ENCODE data around the gene PBX1.

The PBX1 gene

DNA sequence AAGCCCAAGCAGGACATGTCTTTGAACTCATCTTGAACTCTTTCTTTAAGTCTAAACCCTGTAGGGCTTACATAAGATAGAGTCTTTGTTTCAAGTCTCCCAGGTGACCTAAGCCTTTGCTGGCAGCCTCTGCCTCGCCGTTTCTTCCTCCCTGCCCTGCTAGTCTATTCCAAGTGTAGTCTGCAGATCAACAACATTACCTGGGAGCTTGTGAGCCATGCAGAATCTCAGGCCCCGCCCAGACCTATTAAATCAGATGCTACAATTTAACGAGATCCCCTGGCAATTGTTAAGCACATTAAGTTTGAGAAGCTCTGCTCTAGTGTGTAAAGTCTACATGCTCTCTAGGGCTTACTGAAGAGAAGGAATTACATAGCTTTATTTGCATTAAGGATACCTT is 271.6 kb downstream of the PBX1 start:
- no peaks in the 10 kb centered on the region for H3K9me2 ChIP-seq (replicated peaks; ENCODE audit: insufficient read depth, low read length)
- H3K27me3 ChIP-seq (replicated peaks; ENCODE audit: insufficient read depth, low read length) = no peaks in the 10 kb centered on the region
- no peaks in the 10 kb centered on the region for H4K20me1 ChIP-seq (ENCODE audit: insufficient read depth, low read length)
- H3K9ac ChIP-seq (ENCODE audit: low read length) = no peak overlapping the region
- H3K79me2 ChIP-seq (ENCODE audit: low read length) = no peaks in the 10 kb centered on the region
- no peaks in the 10 kb centered on the region for H3F3A ChIP-seq (ENCODE audit: insufficient read depth, low read length)
- no peak for DNase-seq
- no peaks in the 10 kb centered on the region for H3K4me1 ChIP-seq (ENCODE audit: low read length)
- no peak overlapping the region for H2AFZ ChIP-seq (ENCODE audit: low read length)
- H3K9me3 ChIP-seq (replicated peaks; ENCODE audit: insufficient read depth, low read length) = no peaks in the 10 kb centered on the region
- TF ChIP-seq EZH2 (optimal IDR thresholded peaks at IDR 0.05; ENCODE audit: low read depth, low read length) = no peak
- TF ChIP-seq, protein P1, sequence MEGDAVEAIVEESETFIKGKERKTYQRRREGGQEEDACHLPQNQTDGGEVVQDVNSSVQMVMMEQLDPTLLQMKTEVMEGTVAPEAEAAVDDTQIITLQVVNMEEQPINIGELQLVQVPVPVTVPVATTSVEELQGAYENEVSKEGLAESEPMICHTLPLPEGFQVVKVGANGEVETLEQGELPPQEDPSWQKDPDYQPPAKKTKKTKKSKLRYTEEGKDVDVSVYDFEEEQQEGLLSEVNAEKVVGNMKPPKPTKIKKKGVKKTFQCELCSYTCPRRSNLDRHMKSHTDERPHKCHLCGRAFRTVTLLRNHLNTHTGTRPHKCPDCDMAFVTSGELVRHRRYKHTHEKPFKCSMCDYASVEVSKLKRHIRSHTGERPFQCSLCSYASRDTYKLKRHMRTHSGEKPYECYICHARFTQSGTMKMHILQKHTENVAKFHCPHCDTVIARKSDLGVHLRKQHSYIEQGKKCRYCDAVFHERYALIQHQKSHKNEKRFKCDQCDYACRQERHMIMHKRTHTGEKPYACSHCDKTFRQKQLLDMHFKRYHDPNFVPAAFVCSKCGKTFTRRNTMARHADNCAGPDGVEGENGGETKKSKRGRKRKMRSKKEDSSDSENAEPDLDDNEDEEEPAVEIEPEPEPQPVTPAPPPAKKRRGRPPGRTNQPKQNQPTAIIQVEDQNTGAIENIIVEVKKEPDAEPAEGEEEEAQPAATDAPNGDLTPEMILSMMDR (IDR thresholded peaks at IDR 0.05; ENCODE audit: low read length) = no peak
- no peak for TF ChIP-seq EZH2phosphoT487 (IDR thresholded peaks at IDR 0.05; ENCODE audit: low read length)
- H3K36me3 ChIP-seq (replicated peaks; ENCODE audit: insufficient read depth, low read length) = no peaks in the 10 kb centered on the region
- H3K4me3 ChIP-seq (ENCODE audit: low read length) = no peak overlapping the region
- no peak overlapping the region for H3K4me2 ChIP-seq (ENCODE audit: low read depth, low read length)
- H3K27ac ChIP-seq (ENCODE audit: low read length) = no peak overlapping the region

DNA sequence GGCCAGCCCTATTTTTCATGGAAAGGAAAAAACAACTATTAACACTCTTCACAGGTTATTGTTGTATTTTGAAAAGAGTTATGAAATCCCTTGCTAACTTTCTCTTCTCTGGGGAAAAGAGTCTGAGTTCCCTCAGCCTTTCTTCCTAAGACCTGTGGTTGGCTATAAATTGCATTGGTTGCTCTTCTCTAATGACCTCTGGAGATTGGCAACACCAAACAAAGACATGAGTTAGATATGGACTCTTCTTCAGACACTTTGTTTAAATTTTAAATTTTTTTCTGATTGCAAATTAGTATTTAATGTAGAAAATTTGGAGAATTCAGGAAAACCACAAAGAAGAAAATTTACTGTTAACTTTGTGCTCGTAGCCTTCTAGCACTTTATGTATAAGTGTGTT is 275.7 kb downstream of the PBX1 start:
- no peaks in the 10 kb centered on the region for H3K4me1 ChIP-seq (ENCODE audit: low read length)
- H3K36me3 ChIP-seq (replicated peaks; ENCODE audit: insufficient read depth, low read length) = no peaks in the 10 kb centered on the region
- no peaks in the 10 kb centered on the region for H3K9me3 ChIP-seq (replicated peaks; ENCODE audit: insufficient read depth, low read length)
- no peaks in the 10 kb centered on the region for H3K27me3 ChIP-seq (replicated peaks; ENCODE audit: insufficient read depth, low read length)
- no peak overlapping the region for H3K4me3 ChIP-seq (ENCODE audit: low read length)
- no peak for DNase-seq
- no peak overlapping the region for H3K27ac ChIP-seq (ENCODE audit: low read length)
- H3K9ac ChIP-seq (ENCODE audit: low read length) = no peak overlapping the region
- H3K9me2 ChIP-seq (replicated peaks; ENCODE audit: insufficient read depth, low read length) = no peaks in the 10 kb centered on the region
- no peaks in the 10 kb centered on the region for H4K20me1 ChIP-seq (ENCODE audit: insufficient read depth, low read length)
- no peaks in the 10 kb centered on the region for H3K79me2 ChIP-seq (ENCODE audit: low read length)
- H2AFZ ChIP-seq (ENCODE audit: low read length) = no peak overlapping the region
- H3F3A ChIP-seq (ENCODE audit: insufficient read depth, low read length) = no peaks in the 10 kb centered on the region
- H3K4me2 ChIP-seq (ENCODE audit: low read depth, low read length) = no peak overlapping the region
- TF ChIP-seq EZH2 (optimal IDR thresholded peaks at IDR 0.05; ENCODE audit: low read depth, low read length) = no peak
- TF ChIP-seq, protein P1 (IDR thresholded peaks at IDR 0.05; ENCODE audit: low read length) = no peak
- no peak for TF ChIP-seq EZH2phosphoT487 (IDR thresholded peaks at IDR 0.05; ENCODE audit: low read length)

DNA sequence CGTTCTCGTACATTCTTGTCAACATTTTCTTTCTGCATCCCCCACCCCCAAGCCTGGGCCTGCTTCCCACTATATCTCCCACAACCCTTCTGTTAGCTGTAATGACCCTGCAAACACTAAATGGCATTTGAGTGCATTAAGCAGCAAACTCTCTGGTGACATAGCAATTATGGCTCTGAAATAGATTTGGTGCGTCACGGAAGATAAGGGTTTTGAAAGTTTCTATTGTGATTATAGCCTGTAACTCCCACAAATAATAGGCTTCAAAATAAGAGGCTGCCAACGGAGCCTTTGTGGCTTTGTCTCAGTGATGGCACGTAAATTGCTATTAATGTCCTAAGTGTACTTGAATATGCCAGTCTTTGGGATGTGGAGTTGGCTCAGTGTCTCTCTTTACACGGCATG is 277.6 kb downstream of the PBX1 start:
- H3K36me3 ChIP-seq (replicated peaks; ENCODE audit: insufficient read depth, low read length) = no peaks in the 10 kb centered on the region
- no peaks in the 10 kb centered on the region for H3K9me3 ChIP-seq (replicated peaks; ENCODE audit: insufficient read depth, low read length)
- no peak overlapping the region for H3K4me3 ChIP-seq (ENCODE audit: low read length)
- no peak overlapping the region for H3K4me2 ChIP-seq (ENCODE audit: low read depth, low read length)
- H4K20me1 ChIP-seq (ENCODE audit: insufficient read depth, low read length) = no peaks in the 10 kb centered on the region
- H3K9me2 ChIP-seq (replicated peaks; ENCODE audit: insufficient read depth, low read length) = no peaks in the 10 kb centered on the region
- H3K9ac ChIP-seq (ENCODE audit: low read length) = no peak overlapping the region
- no peaks in the 10 kb centered on the region for H3K79me2 ChIP-seq (ENCODE audit: low read length)
- no peak overlapping the region for H3K27ac ChIP-seq (ENCODE audit: low read length)
- H3K4me1 ChIP-seq (ENCODE audit: low read length) = no peaks in the 10 kb centered on the region
- TF ChIP-seq EZH2 (optimal IDR thresholded peaks at IDR 0.05; ENCODE audit: low read depth, low read length) = no peak
- TF ChIP-seq, protein P1 (IDR thresholded peaks at IDR 0.05; ENCODE audit: low read length) = no peak
- TF ChIP-seq EZH2phosphoT487 (IDR thresholded peaks at IDR 0.05; ENCODE audit: low read length) = no peak
- no peaks in the 10 kb centered on the region for H3K27me3 ChIP-seq (replicated peaks; ENCODE audit: insufficient read depth, low read length)
- DNase-seq = no peak
- H2AFZ ChIP-seq (ENCODE audit: low read length) = no peak overlapping the region
- H3F3A ChIP-seq (ENCODE audit: insufficient read depth, low read length) = no peaks in the 10 kb centered on the region
